ENCODE data around the gene ESPN.
"Not testable (repeated sequence)": the region's sequence is repeated elsewhere in the genome, so short reads cannot be mapped to it uniquely, and the experiment has no call there.

Gene ESPN

DNA sequence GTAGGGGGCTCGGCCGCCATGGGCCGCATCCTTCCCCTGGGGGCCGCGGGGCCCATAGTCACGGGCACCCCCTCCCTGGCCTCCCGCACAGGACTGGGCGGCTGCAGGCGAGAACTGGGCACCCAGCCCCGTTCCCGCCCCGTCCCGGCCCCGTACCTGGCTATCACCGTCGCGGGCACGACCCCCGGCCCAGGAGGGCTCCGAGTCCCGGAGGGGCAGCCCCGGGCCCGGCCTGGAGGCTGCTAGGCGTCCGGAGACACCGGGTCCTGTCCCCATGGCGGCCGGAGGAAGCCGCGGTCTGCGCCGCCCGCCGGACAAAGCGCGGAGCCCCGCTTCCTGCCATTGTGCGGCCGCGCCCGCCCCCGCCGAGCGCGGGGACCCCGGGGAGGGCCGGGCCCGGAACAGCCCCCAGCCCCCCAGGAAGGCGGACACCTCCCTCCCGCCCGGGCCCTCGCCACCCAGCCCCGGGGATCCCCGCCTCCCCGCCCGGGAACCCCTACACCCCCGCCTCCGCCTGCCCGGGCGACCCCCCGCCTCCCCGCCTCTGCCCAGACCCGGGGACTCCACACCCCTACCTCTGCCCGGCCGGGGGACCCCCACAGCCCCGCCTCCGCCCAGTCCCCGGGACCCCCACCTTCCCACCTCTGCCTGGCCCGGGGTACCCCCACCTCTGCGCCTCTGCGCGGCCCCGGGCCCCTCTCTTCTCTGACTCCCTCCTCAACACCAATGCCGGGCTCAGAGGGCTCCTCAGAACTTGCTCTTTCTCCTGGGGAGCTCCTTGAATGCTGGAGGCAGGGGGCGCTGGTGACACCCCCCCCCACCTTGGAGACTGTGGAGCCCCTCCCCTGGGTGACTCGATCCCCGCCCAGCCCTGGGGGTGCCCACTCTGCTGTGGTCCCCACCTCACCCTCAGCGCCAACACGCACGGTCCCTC is 60.9 kb downstream of the ESPN start:
- no peak for DNase-seq

DNA sequence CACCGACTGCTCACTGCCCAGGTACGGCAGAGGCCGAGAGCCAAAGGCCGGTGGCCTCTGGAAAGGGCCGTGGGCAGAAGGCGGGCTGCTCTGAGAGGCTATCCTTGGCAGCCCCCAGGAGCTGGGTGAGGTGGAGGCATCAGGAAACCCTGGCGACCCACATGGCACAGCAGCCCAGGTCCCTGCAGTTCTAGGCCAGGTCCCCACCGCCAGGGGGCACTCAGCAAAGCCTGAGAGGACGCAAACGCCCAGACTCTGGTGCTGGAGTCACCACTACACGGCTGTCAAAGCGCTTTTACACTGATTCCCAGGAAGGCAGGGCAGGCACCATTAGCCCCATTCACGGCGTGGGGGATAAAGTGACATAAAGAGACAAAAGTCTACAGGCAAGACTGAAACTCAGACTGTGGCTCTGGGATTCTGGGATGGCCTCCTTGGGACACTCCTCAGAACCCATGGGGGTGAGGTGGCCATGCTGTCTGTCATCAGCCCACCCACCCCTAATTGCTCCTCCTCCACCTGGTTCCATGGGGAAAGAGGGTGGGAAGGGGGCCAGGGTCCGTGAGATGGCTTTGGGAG is 61.9 kb downstream of the ESPN start:
- peak; percentile 89 for DNase-seq

DNA sequence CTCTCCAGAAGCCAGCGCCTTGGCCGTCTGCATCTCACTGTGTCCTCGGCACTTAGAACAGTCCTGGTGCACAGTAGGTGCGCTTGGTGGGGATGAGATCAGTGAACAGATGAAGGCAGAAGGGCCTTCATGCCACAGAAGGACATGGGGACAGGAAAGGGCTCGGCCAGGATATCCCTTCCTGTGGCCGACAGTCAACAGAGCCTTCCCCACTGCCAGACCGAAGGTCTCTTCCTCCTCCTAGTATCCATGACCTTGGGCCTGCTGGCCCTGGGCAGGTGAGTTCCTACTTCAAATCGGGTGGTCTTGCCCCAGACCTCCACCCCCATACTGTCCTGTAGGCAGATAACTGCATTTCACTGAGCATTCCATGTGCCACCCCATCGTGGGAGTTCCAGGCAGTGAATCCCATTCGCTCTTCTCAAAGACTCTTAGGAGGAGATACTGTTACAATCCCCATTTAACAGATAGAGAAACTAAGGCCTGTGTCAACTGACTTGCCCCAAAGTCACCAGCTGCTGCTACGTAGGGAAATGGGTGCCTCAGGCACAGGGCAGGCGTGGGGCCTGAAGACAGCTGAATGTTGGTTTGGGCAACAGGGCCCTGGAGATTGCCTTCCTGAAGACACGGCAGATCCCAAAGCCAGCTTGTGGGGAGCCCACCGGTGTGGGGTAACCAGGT is 63.4 kb downstream of the ESPN start:
- no peak for DNase-seq

DNA sequence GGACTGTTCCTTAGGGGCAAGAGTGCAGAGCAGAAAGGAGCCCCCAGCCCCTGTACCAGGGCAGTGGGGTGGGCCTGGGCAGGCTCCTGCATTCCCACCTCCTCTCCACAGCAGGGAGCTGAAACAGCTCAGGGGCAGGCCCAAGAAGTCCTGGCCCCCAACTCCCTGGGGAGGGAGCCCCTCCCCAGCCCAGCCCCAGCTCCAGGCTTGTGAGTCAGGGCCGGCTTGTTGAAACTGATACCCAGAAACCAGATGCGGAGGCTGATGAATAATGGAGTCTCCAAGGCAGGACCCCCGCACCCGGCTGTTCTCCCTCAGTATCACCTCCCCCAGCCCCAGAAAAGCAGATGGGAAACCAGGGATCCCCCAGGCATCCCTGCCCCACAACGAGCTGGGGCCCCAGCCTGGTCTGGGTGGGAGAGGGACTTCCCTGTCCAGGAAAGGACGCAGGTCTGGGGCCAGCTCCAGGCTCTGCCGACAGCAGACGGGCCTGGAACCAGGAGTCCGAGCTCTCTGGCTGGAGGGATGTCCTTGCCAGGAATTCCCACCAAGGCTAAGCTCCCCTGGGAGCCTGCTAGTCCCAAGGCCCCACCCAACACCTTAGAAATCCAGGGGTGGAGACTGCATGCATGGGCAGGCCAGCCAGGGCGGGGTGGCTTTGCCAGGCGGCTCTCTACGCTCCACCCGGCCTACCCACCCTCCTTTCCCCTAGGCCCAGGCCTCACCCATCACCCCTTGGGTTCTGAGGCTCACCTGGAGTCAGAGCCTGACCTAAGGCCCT is 64.2 kb downstream of the ESPN start:
- DNase-seq: no peak

DNA sequence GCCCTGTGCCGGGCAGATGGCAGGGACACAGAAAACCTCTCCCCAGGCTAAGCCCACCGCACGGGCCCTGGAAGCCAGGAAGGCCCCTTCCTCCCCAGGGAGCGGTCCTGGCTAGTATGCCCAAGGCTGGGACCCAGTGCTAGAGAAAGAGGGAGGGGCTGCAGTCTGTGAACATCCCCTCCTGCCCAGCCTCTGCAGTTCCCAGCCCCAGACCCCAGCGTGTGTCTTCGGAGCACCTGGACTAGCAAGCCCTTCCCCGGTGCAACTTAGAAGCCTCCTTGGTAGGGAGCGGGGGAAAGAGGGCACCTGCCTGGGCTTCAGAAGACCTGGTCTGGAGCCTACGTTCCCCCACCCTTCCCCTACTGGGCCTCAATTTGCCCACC is 64.8 kb downstream of the ESPN start:
- DNase-seq: no peak

DNA sequence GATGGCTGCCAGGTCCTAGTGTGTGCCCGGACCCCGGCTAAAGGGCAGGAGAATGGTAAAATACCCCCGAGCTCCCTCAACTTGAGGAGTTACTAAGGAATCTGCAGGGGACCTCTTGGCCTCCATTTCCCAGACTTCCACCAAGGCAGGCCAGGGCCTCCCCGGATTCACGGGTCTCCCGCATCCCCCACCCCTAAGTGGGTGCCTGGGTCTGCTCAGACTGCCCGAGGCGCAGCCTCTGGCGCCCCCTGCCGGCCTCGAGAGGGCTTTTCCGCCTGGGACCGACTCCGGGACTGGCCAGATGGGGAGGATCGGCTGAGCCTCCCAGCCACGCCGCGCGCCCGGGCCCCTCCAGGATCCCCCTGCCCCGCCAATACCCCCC is 65.2 kb downstream of the ESPN start:
- peak; percentile 62 for DNase-seq

DNA sequence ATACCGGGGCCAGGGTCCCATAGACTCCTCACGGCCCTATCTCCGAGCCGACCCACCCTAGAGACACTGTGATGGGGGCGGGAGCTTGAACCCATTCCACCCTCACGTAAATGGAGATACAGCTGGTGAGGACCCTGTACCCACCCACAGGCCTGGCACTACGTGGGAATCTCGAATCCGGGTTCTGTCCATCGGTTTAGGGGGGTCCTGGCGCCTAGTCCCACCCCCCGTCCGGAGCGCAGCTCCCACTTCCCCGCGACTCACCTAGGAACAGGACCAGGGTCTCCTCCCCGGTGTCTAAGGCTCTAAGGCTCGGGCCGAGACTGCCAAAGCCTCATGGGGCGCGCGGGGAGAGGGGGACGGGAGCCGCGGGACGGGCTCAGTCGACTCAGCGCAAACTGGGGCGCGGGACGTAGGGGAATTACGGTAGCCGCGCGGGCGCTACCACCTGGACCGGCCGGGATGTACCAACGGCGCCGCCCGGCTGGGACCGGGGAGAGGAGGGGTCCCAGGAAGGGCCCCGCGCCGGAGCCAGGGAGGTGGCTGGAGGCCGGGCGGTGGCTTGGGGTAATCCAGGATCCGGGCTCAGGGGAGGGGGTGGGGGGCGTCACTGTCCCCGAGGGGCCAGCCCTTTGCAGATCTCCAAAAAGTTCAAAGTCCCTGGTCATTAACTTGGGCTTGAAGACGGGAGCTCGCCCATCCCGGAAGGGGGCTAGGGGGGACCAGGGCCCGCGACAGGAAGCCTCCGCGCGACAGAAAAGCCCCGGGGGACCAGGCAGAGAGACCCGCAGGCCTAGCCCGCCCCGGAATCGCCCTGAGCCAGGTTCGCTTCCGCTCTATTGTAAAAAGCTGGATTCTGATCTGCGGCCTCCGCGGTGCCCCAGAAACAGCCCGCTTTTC is 65.9 kb downstream of the ESPN start:
- DNase-seq: no peak

DNA sequence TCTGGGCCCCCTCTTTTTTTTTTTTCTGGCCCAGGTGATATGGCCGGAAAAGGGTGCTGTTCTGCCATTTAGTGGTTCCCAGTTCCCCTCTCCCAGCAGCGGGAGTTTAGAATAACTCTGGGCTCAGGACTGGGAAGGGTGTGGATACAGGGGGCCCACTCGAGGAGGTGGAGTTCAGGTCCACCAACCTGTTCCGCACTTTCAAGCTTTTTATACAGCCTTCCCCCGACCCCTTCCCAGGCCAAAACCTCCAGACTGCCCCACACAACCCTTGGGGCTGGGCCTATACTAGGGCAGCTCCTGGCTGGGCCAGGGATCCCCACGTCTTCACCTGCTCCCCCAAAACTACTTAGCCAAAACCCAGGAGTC is 66.5 kb downstream of the ESPN start:
- no peak for DNase-seq

DNA sequence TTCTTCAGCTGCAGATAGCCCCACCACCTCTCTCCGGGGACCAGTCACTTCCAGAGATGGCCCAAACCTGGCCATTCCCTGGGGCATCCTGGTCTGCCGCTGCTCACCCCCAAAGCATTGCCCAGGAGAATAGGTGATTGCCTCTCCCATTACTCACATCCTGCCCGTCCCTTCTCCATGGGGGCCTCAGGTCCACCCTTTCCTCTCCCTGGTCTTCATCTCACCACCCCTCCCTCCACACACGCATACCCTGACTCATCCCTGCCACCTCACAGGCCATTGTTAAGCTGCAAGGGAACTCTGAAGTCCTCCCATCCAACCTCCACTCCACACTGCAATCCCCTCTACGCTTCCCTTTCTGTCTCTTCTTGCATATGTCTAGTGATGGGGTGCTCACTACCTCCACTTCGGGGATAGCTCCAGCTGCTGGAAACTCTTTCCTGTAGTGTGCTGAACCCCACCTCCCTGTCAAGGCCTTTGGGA is 66.9 kb downstream of the ESPN start, which contains the start of gene PLEKHG5:
Gene PLEKHG5 (minus strand): TSS at position 188 of the 483 bp plus-strand sequence. CDS start 14,096 bp downstream, outside the sequence.
- DNase-seq: no peak

DNA sequence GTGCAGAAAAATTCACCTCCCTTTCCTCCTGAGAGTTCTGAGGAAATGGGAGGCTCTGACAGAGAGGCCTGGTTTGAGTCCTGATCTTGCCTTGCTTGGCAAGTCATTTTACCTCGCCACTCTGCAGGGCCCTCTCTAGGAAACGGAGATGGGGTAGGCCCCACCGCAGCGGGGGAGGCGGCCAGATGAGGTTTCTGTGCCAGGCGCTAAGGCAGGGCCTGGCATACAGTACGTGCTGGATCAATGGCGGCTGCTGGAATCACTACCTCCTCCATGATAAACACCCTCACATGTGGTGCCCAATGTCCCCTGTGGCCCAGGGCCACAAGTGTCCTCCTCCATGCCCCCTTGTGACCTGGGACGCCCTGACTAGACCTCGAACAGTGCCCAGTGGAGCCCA is 67.4 kb downstream of the ESPN start:
- no peak for DNase-seq

DNA sequence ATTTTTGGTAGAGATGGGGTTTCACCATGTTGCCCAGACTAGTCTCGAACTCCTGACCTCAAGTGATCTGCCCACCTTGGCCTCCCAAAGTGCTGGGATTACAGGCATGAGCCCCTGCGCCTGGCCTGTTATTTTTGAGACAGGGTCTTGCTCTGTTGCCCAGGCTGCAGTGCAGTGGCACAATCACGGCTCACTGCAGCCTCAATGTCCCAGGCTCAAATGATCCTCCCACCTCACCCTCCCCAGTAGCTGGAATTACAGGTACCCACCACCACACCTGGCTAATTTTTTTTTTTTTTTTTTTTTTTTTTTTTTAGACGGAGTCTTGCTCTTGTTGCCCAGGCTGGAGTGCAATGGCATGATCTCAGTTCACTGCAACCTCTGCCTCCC is 69.3 kb downstream of the ESPN start:
- DNase-seq: not testable (repeated sequence)

DNA sequence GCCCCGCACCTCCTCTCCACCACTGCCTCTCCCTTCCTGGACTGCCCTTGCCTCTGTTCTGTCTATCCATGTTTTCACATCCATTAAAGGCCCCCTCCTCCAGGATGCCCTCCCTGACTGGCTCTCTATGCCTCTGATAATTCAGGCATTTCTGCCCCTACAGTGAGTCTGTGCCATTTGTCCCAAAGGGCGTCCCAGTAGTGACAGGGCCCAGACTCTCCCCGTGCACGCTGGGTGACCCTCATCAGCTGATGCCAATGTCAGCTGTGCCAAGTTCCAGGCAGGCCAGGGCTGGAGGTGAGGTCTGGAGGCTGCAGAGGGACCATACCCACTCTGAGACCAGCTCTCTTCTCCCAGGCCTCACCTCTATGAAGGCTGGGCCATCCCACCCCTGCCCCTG is 70.1 kb downstream of the ESPN start:
- DNase-seq: no peak

DNA sequence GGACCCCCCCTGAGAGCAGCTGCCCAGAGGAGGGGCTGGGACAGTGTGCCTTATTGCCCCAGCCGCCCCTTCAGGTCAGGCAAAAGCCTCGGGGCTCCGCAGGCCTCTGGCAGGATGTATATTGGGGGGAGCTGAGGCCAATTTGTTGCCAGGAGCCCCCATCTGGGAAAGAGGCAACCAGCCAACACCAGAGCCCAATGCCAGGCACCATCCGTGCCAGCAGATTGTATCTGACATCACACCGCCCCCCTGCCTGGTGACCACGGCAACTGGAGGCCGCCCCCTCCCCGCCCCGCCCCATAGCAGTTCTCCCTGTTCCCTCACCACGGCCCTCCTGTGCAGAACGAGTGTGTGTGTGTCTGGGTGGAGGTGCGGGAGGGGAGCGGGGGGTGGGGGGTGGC is 70.5 kb downstream of the ESPN start:
- DNase-seq: no peak

DNA sequence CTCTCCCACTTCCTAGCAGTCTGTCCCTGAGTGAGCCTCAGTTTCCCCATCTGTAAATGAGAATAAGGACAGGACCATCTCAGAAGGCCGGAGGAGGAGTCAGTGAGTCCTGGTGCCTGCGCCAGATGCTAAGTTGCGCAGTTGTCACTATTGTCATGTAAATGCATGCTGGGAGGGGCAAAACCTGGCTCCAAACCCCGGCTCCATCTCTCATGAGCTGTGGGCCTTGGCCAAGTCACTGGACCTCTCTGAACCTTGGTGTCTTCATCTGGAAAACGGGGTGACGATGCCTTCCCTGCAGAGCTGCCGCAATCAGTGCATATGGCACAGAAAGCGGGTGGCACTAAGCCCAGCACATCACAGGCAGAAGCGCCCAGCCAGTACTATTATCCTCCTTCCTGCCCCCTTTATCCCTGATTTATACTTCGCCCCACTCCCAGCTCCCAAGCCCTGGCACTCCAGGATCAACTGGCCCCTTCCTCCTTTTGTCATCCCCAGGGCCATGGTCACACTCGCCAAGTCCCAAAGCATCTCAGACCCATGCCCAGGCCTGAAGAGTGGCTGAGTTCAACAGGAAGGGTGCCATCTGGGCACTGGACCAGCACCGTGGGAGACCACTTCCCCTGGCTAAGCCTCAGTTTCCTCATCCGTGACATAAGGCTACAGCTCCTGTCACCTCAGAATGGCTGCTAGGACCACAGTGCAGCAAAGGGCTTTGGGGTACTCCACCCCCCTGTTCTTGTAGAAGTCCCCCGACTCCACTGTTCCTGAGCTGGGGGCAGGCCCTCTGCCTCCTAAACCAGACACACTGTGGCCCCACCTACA is 71.2 kb downstream of the ESPN start:
- no peak for DNase-seq

DNA sequence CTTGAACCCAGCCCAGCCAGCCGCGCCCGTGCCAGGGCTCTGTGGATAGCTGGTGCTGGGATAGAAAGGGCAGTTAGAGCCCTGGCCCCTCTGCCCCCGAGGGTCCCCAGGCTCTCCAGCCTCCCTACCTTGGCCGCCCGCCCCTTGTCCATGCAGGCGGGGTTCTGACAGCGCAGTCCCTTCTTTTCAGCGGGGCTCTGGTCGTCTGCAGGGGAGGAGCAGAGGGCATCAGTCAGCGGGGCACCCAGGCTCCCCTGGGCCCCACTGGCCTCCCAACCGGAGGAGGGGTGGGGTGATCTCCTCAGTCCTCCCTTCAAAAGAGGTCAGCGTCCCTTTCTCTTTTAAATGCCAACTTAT is 71.8 kb downstream of the ESPN start:
- no peak for DNase-seq

DNA sequence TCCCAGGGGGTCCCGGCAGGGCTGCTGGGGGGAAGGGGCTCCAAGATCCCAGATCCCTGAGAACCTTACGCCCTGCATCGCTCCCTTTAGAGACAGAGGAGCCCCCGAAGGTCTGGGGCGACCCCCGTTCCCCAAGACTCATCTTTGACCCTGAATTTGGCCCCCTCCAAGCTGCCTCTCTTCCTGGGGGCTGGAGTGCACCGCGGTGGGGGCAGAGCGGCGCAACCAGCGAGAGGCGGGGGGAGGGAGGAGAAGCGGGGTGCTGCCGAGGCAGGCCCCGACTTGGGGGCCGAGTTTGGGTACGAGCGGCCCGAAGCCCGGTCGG is 72.3 kb downstream of the ESPN start:
- DNase-seq: no peak

DNA sequence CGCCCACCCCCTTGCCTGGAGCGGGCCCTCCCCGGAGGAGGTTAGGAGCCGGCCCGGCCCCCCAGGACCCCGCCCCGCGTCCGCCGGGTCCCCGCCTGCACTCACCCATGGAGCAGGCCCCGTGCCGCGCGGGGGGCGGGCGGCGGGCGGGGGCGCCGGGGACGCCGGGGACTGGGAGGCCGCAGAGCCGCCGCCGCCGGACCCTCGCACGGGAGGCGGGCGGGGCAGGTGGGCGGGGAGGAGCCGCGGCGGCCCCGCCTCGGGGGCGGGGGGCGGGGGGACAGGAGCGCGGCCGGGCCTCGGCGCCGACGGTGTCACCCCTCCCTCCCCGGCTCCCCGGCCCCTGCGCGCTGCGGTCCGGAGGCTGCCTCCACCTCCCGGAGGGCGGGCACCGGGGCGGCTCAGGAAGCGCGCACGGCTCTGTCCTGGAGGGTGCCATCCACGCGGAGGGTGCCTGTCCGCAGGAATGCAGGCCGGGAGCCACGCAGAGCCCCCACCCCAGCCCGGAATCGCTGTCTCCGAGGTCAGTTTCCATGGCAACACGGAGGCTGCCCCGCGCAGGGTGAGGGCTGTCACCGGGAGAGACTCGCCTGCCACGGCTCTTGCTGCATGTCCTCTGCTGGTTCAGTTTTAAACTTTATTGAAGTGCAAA is 72.8 kb downstream of the ESPN start:
- DNase-seq: peak; percentile 48

DNA sequence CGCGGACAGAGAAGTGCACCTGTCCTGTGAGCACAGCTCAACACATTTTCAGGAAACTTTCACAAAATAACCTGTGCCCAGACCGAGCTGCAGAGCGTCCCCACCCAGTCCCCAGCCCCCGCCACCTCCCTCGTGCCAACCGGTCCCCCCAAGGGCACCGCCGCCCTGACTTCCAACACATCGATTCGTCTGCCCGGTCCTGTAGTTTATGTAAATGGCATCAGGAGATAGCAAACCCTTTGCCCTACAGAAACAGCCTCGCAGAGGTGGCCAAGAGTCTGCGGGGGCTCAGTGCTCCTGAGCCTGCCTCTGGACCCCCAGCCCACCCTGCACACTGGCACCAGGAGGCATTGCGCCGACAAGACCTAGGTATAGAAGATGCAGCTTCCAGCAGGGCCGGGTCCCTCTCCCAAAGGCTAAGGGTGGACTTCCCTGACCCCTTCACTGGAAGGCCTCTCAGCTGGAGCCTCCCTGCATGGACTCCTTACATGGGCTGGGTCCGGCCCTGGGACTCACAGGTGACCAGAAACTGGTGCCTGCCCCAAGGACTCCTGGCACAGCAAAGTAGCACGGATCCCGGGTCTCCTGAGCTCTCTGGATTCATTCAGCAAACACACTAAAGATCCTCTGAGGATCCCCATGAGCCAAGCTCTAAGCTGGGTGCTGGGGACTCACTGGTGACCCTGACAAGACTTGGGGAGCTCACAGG is 73.4 kb downstream of the ESPN start:
- no peak for DNase-seq

DNA sequence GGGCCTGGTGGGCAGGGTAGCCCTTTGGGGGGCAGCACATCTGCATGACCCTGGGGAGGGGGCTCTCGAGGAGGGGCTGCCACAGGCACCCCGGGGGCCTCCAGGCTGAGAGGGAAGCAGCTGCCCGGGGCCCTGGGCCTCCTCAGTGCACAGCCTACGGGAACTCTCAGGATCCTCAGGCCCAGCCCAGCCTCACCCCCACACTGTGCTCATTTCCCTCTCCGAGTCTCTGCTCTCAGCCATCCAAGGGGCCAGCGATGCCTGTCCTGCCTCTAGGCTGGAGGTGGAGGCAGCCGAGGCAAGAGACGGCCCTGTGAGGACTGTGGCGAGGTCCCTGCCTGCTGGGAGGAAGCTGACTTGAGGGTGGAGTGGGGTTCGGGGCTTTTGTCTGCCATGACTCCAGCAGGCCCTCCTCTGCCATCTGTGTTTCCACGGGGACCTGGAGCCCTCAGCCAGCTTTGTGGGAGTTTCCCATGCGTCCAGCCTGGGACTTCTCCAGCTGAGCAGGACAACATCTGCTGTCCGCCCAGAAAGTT is 74.1 kb downstream of the ESPN start:
- no peak for DNase-seq

DNA sequence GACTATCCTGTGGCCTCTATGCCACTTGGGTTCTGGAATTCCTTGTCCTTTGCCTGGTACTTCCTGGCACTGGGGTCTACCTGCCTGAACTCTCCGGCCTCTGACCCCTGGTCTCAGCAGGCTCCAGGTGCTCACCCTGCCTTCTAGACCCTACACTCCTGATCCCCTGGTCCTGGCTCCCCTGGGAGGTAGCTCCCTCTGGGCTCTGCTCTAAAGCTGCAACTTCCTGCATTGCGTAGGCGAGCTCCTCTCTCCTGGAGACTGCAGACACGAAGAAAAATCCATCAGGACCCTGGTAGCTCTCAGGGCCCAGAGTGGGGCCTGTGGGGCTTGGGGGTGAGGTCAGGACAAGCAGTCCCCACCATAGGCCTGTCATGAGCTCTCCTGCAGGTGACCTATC is 74.7 kb downstream of the ESPN start:
- no peak for DNase-seq

All from DMS79 (cell line).